Measurements from ENCODE around the gene AKR1C8.

- no peak for TF ChIP-seq TAF1 (IDR thresholded peaks at IDR 0.05; ENCODE audit: low read depth)
- no peak for TF ChIP-seq POLR2AphosphoS5 (IDR thresholded peaks at IDR 0.05)
- TF ChIP-seq EZH2 (IDR thresholded peaks at IDR 0.05; ENCODE audit: borderline replicate concordance, insufficient read depth, low read length, poor library complexity, severe bottlenecking) = no peak
- TF ChIP-seq CTCF (IDR thresholded peaks at IDR 0.05; ENCODE audit: poor library complexity, severe bottlenecking) = no peak
- no peak for TF ChIP-seq RAD21 (conservative IDR thresholded peaks at IDR 0.05)
Measured at GRCh38 chr10:5155951-5156350, 29.0 kb downstream of the AKR1C8 start.
